Small intestine (tissue), 7 donors: ENCODE data around the gene DHFR. TPM values are rescaled to one million over a fixed set of nuclear protein-coding genes. Genes with fewer than 3 reads are reported as not detected.
A peak's percentile ranks its signal among the peaks of the same experiment; 100 is the strongest.

Source experiments
- DNase-seq, 2 donors: peaks; one replicate each; pipeline versions ENCODE4 v3.0.0 to v3.0.0-alpha.2; 2013
- FAIRE-seq: peaks from 2 replicates; lab custom pipeline; 2012; peaks lifted over from hg19 to GRCh38; lab: Jason Lieb, UNC
- H3K27ac ChIP-seq, 3 donors: one replicate each; pipeline ENCODE4 v1.5.1; 2013; ENCODE audit warnings: low read length in 2 of 3, mild to moderate bottlenecking in 2 of 3, control low read depth in 1 of 3, inconsistent platforms in 1 of 3, low read depth in 1 of 3, moderate library complexity in 1 of 3
- H3K27me3 ChIP-seq, 3 donors: one replicate each; pipeline ENCODE4 v1.6.1; 2013; ENCODE audit warnings: low read length in 3 of 3, inconsistent platforms in 1 of 3; ENCODE audit not compliant: control insufficient read depth in 3 of 3, insufficient read depth in 3 of 3
- H3K36me3 ChIP-seq, 3 donors: one replicate each; pipeline ENCODE4 v1.6.1; 2013; ENCODE audit warnings: low read length in 3 of 3, inconsistent platforms in 1 of 3, low read depth in 1 of 3, mild to moderate bottlenecking in 1 of 3, moderate library complexity in 1 of 3; ENCODE audit not compliant: control insufficient read depth in 3 of 3, insufficient read depth in 2 of 3
- H3K4me1 ChIP-seq, 3 donors: one replicate each; pipeline ENCODE4 v1.6.1; 2013; ENCODE audit warnings: low read length in 2 of 3, inconsistent platforms in 1 of 3, low read depth in 1 of 3, mild to moderate bottlenecking in 1 of 3, moderate library complexity in 1 of 3; ENCODE audit not compliant: control insufficient read depth in 3 of 3, insufficient read depth in 2 of 3
- H3K4me3 ChIP-seq, 3 donors: one replicate each; pipeline ENCODE4 v1.5.1; 2013; ENCODE audit warnings: low read length in 3 of 3, control low read depth in 1 of 3, inconsistent platforms in 1 of 3, low read depth in 1 of 3, mild to moderate bottlenecking in 1 of 3, moderate library complexity in 1 of 3
- H3K9me3 ChIP-seq, 2 donors: one replicate each; pipeline ENCODE4 v1.6.1; 2013; ENCODE audit warnings: low read depth in 1 of 2, low read length in 1 of 2; ENCODE audit not compliant: control insufficient read depth in 2 of 2, insufficient read depth in 1 of 2
- WGBS, 3 donors: extraction: QIAGEN DNeasy Blood & Tissue Kit; methylation state at CpG; one replicate each; pipeline ENCODE4 v1.1.7; 2013; 5-methylcytosine and 5-hydroxymethylcytosine counted together
- polyA plus RNA-seq, 4 donors: library from polyadenylated mRNA; stranded (reverse) in 3 of 4; unstranded in 1 of 4; fragments of 200-250 nt in 3 of 4; fragments of 120-200 nt in 1 of 4; gene quantifications; one replicate each; pipeline versions ENCODE4 v1.2.1 to v1.2.3, GENCODE V29; 2013
- donor health status: healthy with polysubstance abuse.
- donor health status: control.
- donor health status: control.
- donor health status: Bipolar disorder and iron deficiency.
- donor health status: healthy.

DHFR gene
- polyA plus RNA-seq, 4 donors = 13.5 to 55.3 (median 33.1) TPM

DNA sequence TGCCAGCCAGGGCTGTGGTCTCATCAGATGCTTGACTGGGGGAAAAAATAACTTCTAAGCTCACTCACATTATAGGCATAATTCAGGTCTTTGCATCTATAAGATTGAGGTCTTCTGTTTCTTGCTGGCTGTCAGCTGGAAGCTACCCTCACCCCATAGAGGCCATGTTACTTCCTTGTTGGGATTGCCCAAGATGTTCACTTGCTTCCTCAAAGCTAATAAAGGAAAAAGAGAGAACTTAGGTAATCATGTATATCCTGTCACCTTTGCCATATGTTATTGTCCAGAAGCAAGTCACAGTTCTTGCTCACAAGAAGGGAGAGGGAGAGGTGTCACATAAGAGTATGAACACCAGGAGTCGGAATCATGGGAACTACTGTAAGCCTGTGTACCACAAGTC, 46.1 kb downstream of the DHFR start:
- 86 to 100% (median 93%) methylated on average over 1 of the region's 1 CpG for WGBS, 3 donors
- Histone ChIP-seq H3K4me3 (no peak overlapping the region), H3K27me3 (no peaks in the 10 kb centered on the region), H3K9me3 (peaks cover 0 to 6% of the 10 kb centered on the region in 2 donors), H3K4me1 (no peaks in the 10 kb centered on the region), H3K27ac (no peak overlapping the region), H3K36me3 (no peaks in the 10 kb centered on the region)
- FAIRE-seq = no peak
- DNase-seq = no peak

- Histone ChIP-seq H3K36me3 (no peaks in the 10 kb centered on the region), H3K9me3 (peaks cover 0 to 6% of the 10 kb centered on the region in 2 donors), H3K27ac (no peak overlapping the region), H3K27me3 (no peaks in the 10 kb centered on the region), H3K4me1 (no peaks in the 10 kb centered on the region), H3K4me3 (no peak overlapping the region)
- DNase-seq (peak in 1 of 2 donors; percentile 30), FAIRE-seq (no peak)
These were observed 47.0 kb downstream of the DHFR start for GRCh38 chr5:80607832-80608231.

- no peak for FAIRE-seq
- DNase-seq = no peak
- Histone ChIP-seq H3K27me3 (no peaks in the 10 kb centered on the region), H3K4me3 (no peak overlapping the region), H3K4me1 (no peaks in the 10 kb centered on the region), H3K9me3 (peaks cover 0 to 6% of the 10 kb centered on the region in 2 donors), H3K36me3 (no peaks in the 10 kb centered on the region), H3K27ac (no peak overlapping the region)
These were observed 47.4 kb downstream of the DHFR start for GRCh38 chr5:80607343-80607742.

- Histone ChIP-seq H3K27me3 (no peaks in the 10 kb centered on the region), H3K36me3 (no peaks in the 10 kb centered on the region), H3K9me3 (no peaks in the 10 kb centered on the region), H3K4me3 (no peak overlapping the region), H3K27ac (no peak overlapping the region), H3K4me1 (no peaks in the 10 kb centered on the region)
- FAIRE-seq = no peak
- DNase-seq = no peak
- 90 to 96% (median 91%) methylated on average over 2 of the region's 2 CpGs for WGBS, 3 donors
These were observed 53.7 kb downstream of the DHFR start for GRCh38 chr5:80600943-80601693.

- FAIRE-seq (no peak), DNase-seq (no peak)
- H3K4me1 ChIP-seq = no peaks in the 10 kb centered on the region
- no peaks in the 10 kb centered on the region for H3K36me3 ChIP-seq
- no peaks in the 10 kb centered on the region for H3K27me3 ChIP-seq
- WGBS, 3 donors = 54 to 61% (median 56%) methylated on average over 7 of the region's 7 CpGs
- no peaks in the 10 kb centered on the region for H3K9me3 ChIP-seq
- no peak overlapping the region for H3K4me3 ChIP-seq
- H3K27ac ChIP-seq = no peak overlapping the region
These were observed 57.3 kb downstream of the DHFR start for GRCh38 chr5:80597500-80597899.

DNA sequence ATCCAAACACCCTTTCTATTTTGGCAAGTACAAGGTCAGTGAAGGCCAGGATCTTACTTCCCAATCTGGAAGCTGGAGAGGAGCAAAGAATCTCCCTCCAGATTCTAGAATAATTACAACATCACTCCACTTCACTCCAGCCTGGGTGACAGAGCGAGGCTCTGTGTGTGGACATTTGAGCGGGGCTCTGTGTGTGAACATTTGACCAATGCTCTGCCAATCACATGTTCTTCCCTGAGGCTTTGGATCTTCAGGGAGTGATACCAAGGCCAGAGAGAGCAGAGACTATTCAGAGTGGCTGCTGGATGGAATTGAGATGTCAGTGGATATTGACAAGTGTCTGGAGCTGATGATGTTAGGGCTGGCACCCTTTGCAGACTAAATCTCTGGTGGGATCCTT, 60.0 kb downstream of the DHFR start:
- no peaks in the 10 kb centered on the region for H3K36me3 ChIP-seq
- FAIRE-seq = no peak
- WGBS, 3 donors = 78 to 93% (median 87%) methylated on average over 2 of the region's 2 CpGs

GRCh38 chr5:80592761-80593160, 62.0 kb downstream of the DHFR start:
- H3K4me1 ChIP-seq = no peaks in the 10 kb centered on the region
- FAIRE-seq (no peak), DNase-seq (no peak)
- H3K36me3 ChIP-seq = no peaks in the 10 kb centered on the region
- H3K9me3 ChIP-seq = no peaks in the 10 kb centered on the region
- 79 to 91% (median 90%) methylated on average over 2 of the region's 2 CpGs for WGBS, 3 donors
- H3K4me3 ChIP-seq = no peak overlapping the region
- H3K27ac ChIP-seq = no peak overlapping the region
- no peaks in the 10 kb centered on the region for H3K27me3 ChIP-seq

More for the DNA sequence above, 60.0 kb downstream of the DHFR start:
- no peak overlapping the region for H3K4me3 ChIP-seq
- H3K4me1 ChIP-seq = no peaks in the 10 kb centered on the region
- H3K9me3 ChIP-seq = no peaks in the 10 kb centered on the region
- H3K27me3 ChIP-seq = no peaks in the 10 kb centered on the region
- no peak for DNase-seq
- no peak overlapping the region for H3K27ac ChIP-seq

- FAIRE-seq (no peak), DNase-seq (no peak)
- Histone ChIP-seq H3K4me3 (no peak overlapping the region), H3K4me1 (no peaks in the 10 kb centered on the region), H3K9me3 (no peaks in the 10 kb centered on the region), H3K36me3 (no peaks in the 10 kb centered on the region), H3K27me3 (no peaks in the 10 kb centered on the region), H3K27ac (no peak overlapping the region)
- 53 to 72% (median 58%) methylated on average over 1 of the region's 1 CpG for WGBS, 3 donors
These were observed 62.7 kb downstream of the DHFR start for GRCh38 chr5:80592105-80592504.

DNA sequence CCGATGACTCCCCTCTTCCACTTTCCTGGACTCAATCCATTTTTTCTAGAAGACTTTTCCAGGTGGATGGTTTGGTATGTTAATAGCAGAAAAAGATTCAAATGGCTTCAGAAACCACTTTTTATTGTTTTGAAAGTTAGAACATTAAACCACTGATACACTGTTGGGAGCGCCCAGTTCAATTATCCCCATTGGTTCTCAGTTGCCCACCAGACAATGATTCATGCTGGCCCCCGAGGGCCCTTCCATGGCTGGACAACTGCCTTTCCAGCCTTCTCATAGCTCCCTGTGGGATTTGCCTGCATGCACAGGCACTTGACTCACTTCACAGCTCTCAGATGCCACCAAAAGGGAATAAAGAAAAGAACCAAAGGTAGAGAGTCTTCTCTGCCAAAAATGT, 63.4 kb downstream of the DHFR start:
- no peaks in the 10 kb centered on the region for H3K27me3 ChIP-seq
- no peaks in the 10 kb centered on the region for H3K9me3 ChIP-seq
- no peaks in the 10 kb centered on the region for H3K4me1 ChIP-seq
- H3K27ac ChIP-seq = no peak overlapping the region
- no peaks in the 10 kb centered on the region for H3K36me3 ChIP-seq
- WGBS, 3 donors = 92 to 95% (median 94%) methylated on average over 3 of the region's 3 CpGs
- no peak overlapping the region for H3K4me3 ChIP-seq
- DNase-seq (no peak), FAIRE-seq (no peak)
